Hepatocyte (in vitro differentiated cells): ENCODE results near the gene SCGB1D4. TPM values are rescaled to one million over a fixed set of nuclear protein-coding genes. Genes with fewer than 3 reads are reported as not detected.

ENCODE experiments used
- DNase-seq: peaks from one replicate; pipeline ENCODE4 v3.0.0-alpha.2; 2016; ENCODE audit warnings: low spot score
- H2AFZ ChIP-seq: fragments of 200-600 bp; sonication (generic); 2 replicates; pipeline ENCODE4 v1.6.0; 2016; ENCODE audit warnings: antibody characterized with exemption, mild to moderate bottlenecking
- H3K27ac ChIP-seq: fragments of 200-600 bp; sonication (generic); 2 replicates; pipeline ENCODE4 v1.5.1; 2016; ENCODE audit warnings: mild to moderate bottlenecking
- H3K27me3 ChIP-seq: fragments of 200-600 bp; sonication (generic); 2 replicates; pipeline ENCODE4 v1.6.1; 2016
- H3K36me3 ChIP-seq: fragments of 200-600 bp; sonication (generic); replicated peaks from 2 replicates; pipeline ENCODE4 v1.5.1; 2016; ENCODE audit warnings: low read depth; ENCODE audit not compliant: insufficient read depth
- H3K4me1 ChIP-seq: fragments of 200-600 bp; sonication (generic); 2 replicates; pipeline ENCODE4 v1.5.1; 2016; ENCODE audit warnings: mild to moderate bottlenecking, moderate library complexity; ENCODE audit not compliant: insufficient read depth
- H3K4me2 ChIP-seq: fragments of 200-600 bp; sonication (generic); 2 replicates; pipeline ENCODE4 v1.6.0; 2016
- H3K4me3 ChIP-seq: fragments of 200-600 bp; sonication (generic); 2 replicates; pipeline ENCODE4 v1.5.1; 2016; ENCODE audit warnings: mild to moderate bottlenecking
- H3K79me2 ChIP-seq: fragments of 200-600 bp; sonication (generic); 2 replicates; pipeline ENCODE4 v1.6.0; 2017; ENCODE audit warnings: mild to moderate bottlenecking
- H3K9me2 ChIP-seq: fragments of 200-600 bp; sonication (generic); replicated peaks from 2 replicates; pipeline ENCODE4 v1.6.0; 2017; ENCODE audit warnings: mild to moderate bottlenecking; ENCODE audit not compliant: insufficient read depth
- H3K9me3 ChIP-seq: fragments of 200-600 bp; sonication (generic); 2 replicates; pipeline ENCODE4 v1.5.1; 2016; ENCODE audit warnings: low read depth, mild to moderate bottlenecking
- H4K20me1 ChIP-seq: fragments of 200-600 bp; sonication (generic); 2 replicates; pipeline ENCODE4 v1.6.0; 2016; ENCODE audit warnings: mild to moderate bottlenecking; ENCODE audit not compliant: insufficient read depth, poor library complexity, severe bottlenecking
- EZH2 ChIP-seq: fragments of 200-600 bp; sonication (generic); IDR thresholded peaks from 2 replicates; pipeline ENCODE4 v1.6.1; 2016; ENCODE audit warnings: antibody characterized with exemption, mild to moderate bottlenecking, borderline replicate concordance
- EZH2phosphoT487 ChIP-seq: fragments of 200-600 bp; sonication (generic); IDR thresholded peaks from one replicate; pipeline ENCODE4 v1.6.1; 2018; ENCODE audit warnings: antibody characterized with exemption, mild to moderate bottlenecking, low read depth, moderate library complexity; ENCODE audit not compliant: unreplicated experiment, severe bottlenecking
- WGBS: methylation state at CpG from one replicate; pipeline ENCODE4 v1.1.6; 2016; ENCODE audit warnings: low lambda C conversion rate; ENCODE audit errors: missing lambda C conversion rate; 5-methylcytosine and 5-hydroxymethylcytosine counted together
- polyA plus RNA-seq: library from polyadenylated mRNA; unstranded; fragments of >200 nt; fragmentation: Nextera tagmentation; extraction: Ambion mirVana; gene quantifications from 2 replicates; pipeline ENCODE4 v1.2.1, GENCODE V29; 2016
- total RNA-seq: library from RNA; depleted of rRNA; stranded (reverse); fragments of >200 nt; gene quantifications from 2 replicates; pipeline ENCODE4 v1.2.3, GENCODE V29; 2014
- TF ChIP-seq, protein P1 (sequence below): fragments of 200-600 bp; sonication (generic); IDR thresholded peaks from 2 replicates; pipeline ENCODE4 v1.5.1; 2016; ENCODE audit warnings: antibody characterized with exemption, mild to moderate bottlenecking; ENCODE audit not compliant: poor library complexity

SCGB1D4 gene
- total and polyA plus RNA-seq, 2 experiments from 2014 or later: not detected

GRCh38 chr11:62260261-62260953 lies 38.5 kb downstream of the SCGB1D4 start:
- Histone ChIP-seq H3K4me1 (no peaks in the 10 kb centered on the region), H3K36me3 (no peaks in the 10 kb centered on the region), H4K20me1 (no peaks in the 10 kb centered on the region), H2AFZ (no peak overlapping the region), H3K27me3 (peaks cover 9% of the 10 kb centered on the region), H3K4me2 (no peak overlapping the region), H3K27ac (no peak overlapping the region), H3K4me3 (no peak overlapping the region), H3K79me2 (no peaks in the 10 kb centered on the region), H3K9me2 (no peaks in the 10 kb centered on the region), H3K9me3 (no peaks in the 10 kb centered on the region)
- WGBS: 75% methylated on average over 6 of the region's 6 CpGs
- DNase-seq: no peak
- TF ChIP-seq EZH2phosphoT487 (no peak), EZH2 (no peak)
- TF ChIP-seq, protein P1, sequence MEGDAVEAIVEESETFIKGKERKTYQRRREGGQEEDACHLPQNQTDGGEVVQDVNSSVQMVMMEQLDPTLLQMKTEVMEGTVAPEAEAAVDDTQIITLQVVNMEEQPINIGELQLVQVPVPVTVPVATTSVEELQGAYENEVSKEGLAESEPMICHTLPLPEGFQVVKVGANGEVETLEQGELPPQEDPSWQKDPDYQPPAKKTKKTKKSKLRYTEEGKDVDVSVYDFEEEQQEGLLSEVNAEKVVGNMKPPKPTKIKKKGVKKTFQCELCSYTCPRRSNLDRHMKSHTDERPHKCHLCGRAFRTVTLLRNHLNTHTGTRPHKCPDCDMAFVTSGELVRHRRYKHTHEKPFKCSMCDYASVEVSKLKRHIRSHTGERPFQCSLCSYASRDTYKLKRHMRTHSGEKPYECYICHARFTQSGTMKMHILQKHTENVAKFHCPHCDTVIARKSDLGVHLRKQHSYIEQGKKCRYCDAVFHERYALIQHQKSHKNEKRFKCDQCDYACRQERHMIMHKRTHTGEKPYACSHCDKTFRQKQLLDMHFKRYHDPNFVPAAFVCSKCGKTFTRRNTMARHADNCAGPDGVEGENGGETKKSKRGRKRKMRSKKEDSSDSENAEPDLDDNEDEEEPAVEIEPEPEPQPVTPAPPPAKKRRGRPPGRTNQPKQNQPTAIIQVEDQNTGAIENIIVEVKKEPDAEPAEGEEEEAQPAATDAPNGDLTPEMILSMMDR: no peak

DNA sequence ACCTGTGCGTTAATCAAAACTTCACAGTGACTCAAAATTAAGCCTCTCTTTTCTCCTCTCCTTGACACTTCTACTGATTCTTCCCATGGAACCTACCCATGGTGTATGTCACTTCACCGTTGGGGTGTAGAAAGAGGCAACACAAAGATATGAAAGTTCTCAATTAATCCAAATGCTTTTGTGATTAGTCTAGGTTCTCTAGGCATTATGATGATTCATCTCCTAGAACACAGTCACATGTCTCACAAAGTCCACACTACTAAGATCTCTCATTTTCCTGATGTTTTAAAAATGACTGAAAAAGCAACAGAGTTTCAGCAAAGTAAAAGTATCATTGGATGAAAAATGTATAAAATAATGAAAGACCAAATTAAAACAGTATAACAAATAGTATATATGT lies 42.6 kb downstream of the SCGB1D4 start:
- no peaks in the 10 kb centered on the region for H3K36me3 ChIP-seq
- WGBS: 82% methylated on average over 2 of the region's 2 CpGs
- no peaks in the 10 kb centered on the region for H3K9me3 ChIP-seq
- no peaks in the 10 kb centered on the region for H3K4me1 ChIP-seq
- no peak for DNase-seq
- H3K4me2 ChIP-seq: no peak overlapping the region
- no peak overlapping the region for H2AFZ ChIP-seq
- H3K9me2 ChIP-seq: no peaks in the 10 kb centered on the region
- no peak overlapping the region for H3K27ac ChIP-seq
- TF ChIP-seq, protein P1: no peak
- TF ChIP-seq EZH2phosphoT487 (no peak), EZH2 (no peak)
- no peaks in the 10 kb centered on the region for H4K20me1 ChIP-seq
- no peaks in the 10 kb centered on the region for H3K27me3 ChIP-seq
- H3K4me3 ChIP-seq: no peak overlapping the region
- H3K79me2 ChIP-seq: no peaks in the 10 kb centered on the region

DNA sequence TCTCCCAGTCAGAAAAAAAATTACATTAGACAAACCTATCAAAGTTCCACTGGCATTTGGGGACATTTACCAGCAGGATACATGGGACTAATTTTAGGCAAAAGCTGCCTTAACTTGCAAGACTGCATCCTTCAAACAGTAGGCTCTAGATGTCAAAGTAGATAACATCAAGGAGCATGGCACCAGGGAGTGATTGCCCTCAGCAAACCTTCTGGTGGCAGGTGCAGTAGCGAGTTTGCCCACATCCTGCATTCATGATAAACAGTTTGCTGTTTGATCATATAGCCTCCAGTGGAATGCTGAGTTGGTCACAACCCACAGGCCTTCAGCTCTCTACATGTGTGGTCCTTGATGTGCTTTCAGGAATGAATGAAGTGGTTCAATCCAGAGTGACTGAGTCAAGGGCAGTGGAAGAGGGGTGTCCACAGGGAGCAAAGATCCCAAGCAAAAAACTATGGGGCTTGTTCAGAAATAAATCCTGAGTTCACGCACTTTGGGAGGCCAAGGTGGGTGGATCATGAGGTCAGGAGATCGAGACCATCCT lies 44.8 kb downstream of the SCGB1D4 start:
- no peaks in the 10 kb centered on the region for H3K36me3 ChIP-seq
- no peak overlapping the region for H3K4me2 ChIP-seq
- H3K9me3 ChIP-seq: no peaks in the 10 kb centered on the region
- H3K27me3 ChIP-seq: no peaks in the 10 kb centered on the region
- TF ChIP-seq EZH2phosphoT487: no peak
- TF ChIP-seq, protein P1: no peak
- TF ChIP-seq EZH2: no peak
- no peaks in the 10 kb centered on the region for H3K4me1 ChIP-seq
- no peak overlapping the region for H3K4me3 ChIP-seq
- no peak overlapping the region for H2AFZ ChIP-seq
- no peaks in the 10 kb centered on the region for H3K9me2 ChIP-seq
- no peaks in the 10 kb centered on the region for H4K20me1 ChIP-seq
- DNase-seq: no peak
- H3K79me2 ChIP-seq: no peaks in the 10 kb centered on the region
- 76% methylated on average over 3 of the region's 3 CpGs for WGBS
- H3K27ac ChIP-seq: no peak overlapping the region
